ENCODE measurements around the gene MANBA.

GRCh38 chr4:102584091-102584490 is 176.7 kb downstream of the MANBA start:
- no peak for TF ChIP-seq CTCF (IDR thresholded peaks at IDR 0.05)
- no peak for TF ChIP-seq POLR2A (IDR thresholded peaks at IDR 0.05)

Measured in gastroesophageal sphincter (tissue), 3 donors.